Neural progenitor cell (in vitro differentiated cells): ENCODE measurements around the gene TSPAN2. TPM values are rescaled to one million over a fixed set of nuclear protein-coding genes. Genes with fewer than 3 reads are reported as not detected.

Experiments used
- DNase-seq: peaks from one replicate; pipeline ENCODE4 v3.0.0-alpha.2; 2016; ENCODE audit warnings: low spot score
- H2AFZ ChIP-seq: fragments of 200-600 bp; sonication (generic); replicated peaks from 2 replicates; pipeline ENCODE4 v1.6.1; 2016; ENCODE audit warnings: antibody characterized with exemption
- H3F3A ChIP-seq: fragments of 200-600 bp; sonication (generic); 2 replicates; pipeline ENCODE4 v1.6.1; 2016; ENCODE audit warnings: antibody characterized with exemption, low read depth
- H3K27ac ChIP-seq: fragments of 200-600 bp; sonication (generic); 2 replicates; pipeline ENCODE4 v1.5.1; 2016; ENCODE audit warnings: mild to moderate bottlenecking
- H3K27me3 ChIP-seq: fragments of 200-600 bp; sonication (generic); 2 replicates; pipeline ENCODE4 v1.6.1; 2016; ENCODE audit warnings: mild to moderate bottlenecking, moderate library complexity
- H3K36me3 ChIP-seq: fragments of 200-600 bp; sonication (generic); 2 replicates; pipeline ENCODE4 v1.5.1; 2016
- H3K4me1 ChIP-seq: fragments of 200-600 bp; sonication (generic); 2 replicates; pipeline ENCODE4 v1.6.1; 2016; ENCODE audit warnings: mixed run types
- H3K4me2 ChIP-seq: fragments of 200-600 bp; sonication (generic); 2 replicates; pipeline ENCODE4 v1.6.1; 2016
- H3K4me3 ChIP-seq: fragments of 200-600 bp; sonication (generic); 2 replicates; pipeline ENCODE4 v1.5.1; 2016
- H3K79me2 ChIP-seq: fragments of 200-600 bp; sonication (generic); 2 replicates; pipeline ENCODE4 v1.6.1; 2016; ENCODE audit warnings: low read depth
- H3K9ac ChIP-seq: fragments of 200-600 bp; sonication (generic); 2 replicates; pipeline ENCODE4 v1.6.1; 2016
- H3K9me3 ChIP-seq: fragments of 200-600 bp; sonication (generic); 2 replicates; pipeline ENCODE4 v1.5.1; 2016; ENCODE audit warnings: low read depth
- H4K20me1 ChIP-seq: fragments of 200-600 bp; sonication (generic); 2 replicates; pipeline ENCODE4 v1.6.1; 2016; ENCODE audit warnings: low read depth
- H3K27ac Mint-ChIP-seq: 3 replicates; pipeline ENCODE4 v1.8.0; 2021; ENCODE audit warnings: mixed read lengths
- H3K27me3 Mint-ChIP-seq: 2 replicates; pipeline ENCODE4 v1.8.0; 2022; ENCODE audit warnings: low read depth, mild to moderate bottlenecking, inconsistent platforms, moderate library complexity, mixed read lengths; ENCODE audit not compliant: insufficient read depth
- H3K36me3 Mint-ChIP-seq: 3 replicates; pipeline ENCODE4 v1.8.0; 2021; ENCODE audit warnings: mixed read lengths
- H3K4me1 Mint-ChIP-seq: 3 replicates; pipeline ENCODE4 v1.8.0; 2021; ENCODE audit warnings: mixed read lengths
- H3K4me3 Mint-ChIP-seq: 3 replicates; pipeline ENCODE4 v1.8.0; 2021; ENCODE audit warnings: mild to moderate bottlenecking, moderate library complexity, mixed read lengths
- H3K9me3 Mint-ChIP-seq: 3 replicates; pipeline ENCODE4 v1.8.0; 2020; ENCODE audit warnings: mixed read lengths
- CTCF ChIP-seq: fragments of 200-600 bp; sonication (generic); IDR thresholded peaks from 2 replicates; pipeline ENCODE4 v1.5.1; 2017; ENCODE audit warnings: antibody characterized with exemption, mild to moderate bottlenecking
- EZH2 ChIP-seq: fragments of 200-600 bp; sonication (generic); IDR thresholded peaks from 2 replicates; pipeline ENCODE4 v1.6.1; 2017; ENCODE audit warnings: antibody characterized with exemption, mild to moderate bottlenecking, moderate library complexity
- EZH2phosphoT487 ChIP-seq: fragments of 200-600 bp; sonication (generic); IDR thresholded peaks from 2 replicates; pipeline ENCODE4 v1.6.1; 2017; ENCODE audit warnings: antibody characterized with exemption
- total RNA-seq: library from RNA; depleted of rRNA; stranded (reverse); fragments of >200 nt; gene quantifications from 2 replicates; pipeline ENCODE4 v1.2.3, GENCODE V29; 2015; ENCODE audit warnings: low replicate concordance

Gene TSPAN2
- total RNA-seq, 1 donor from 2014 or later, result 19.7 TPM

GRCh38 chr1:115120296-115120695 is 31.0 kb upstream of the TSPAN2 start:
- Histone ChIP-seq H3K9ac (no peak overlapping the region), H3K79me2 (no peaks in the 10 kb centered on the region), H3K36me3 (no peaks in the 10 kb centered on the region), H3F3A (no peaks in the 10 kb centered on the region), H3K4me2 (no peak overlapping the region), H3K27me3 (no peaks in the 10 kb centered on the region), H3K9me3 (no peaks in the 10 kb centered on the region), H3K27ac (no peak overlapping the region), H2AFZ (no peak overlapping the region), H4K20me1 (no peaks in the 10 kb centered on the region), H3K4me3 (no peak overlapping the region), H3K4me1 (no peaks in the 10 kb centered on the region)
- Mint-ChIP-seq H3K9me3 (peaks cover 28% of the 10 kb centered on the region), H3K4me3 (no peak overlapping the region), H3K36me3 (no peaks in the 10 kb centered on the region), H3K4me1 (no peaks in the 10 kb centered on the region), H3K27ac (no peak overlapping the region), H3K27me3 (peaks cover 5% of the 10 kb centered on the region)
- TF ChIP-seq CTCF (no peak), EZH2phosphoT487 (no peak), EZH2 (no peak)
- no peak for DNase-seq

- Mint-ChIP-seq H3K27ac (no peak overlapping the region), H3K9me3 (peaks cover 23% of the 10 kb centered on the region)
Observed at GRCh38 chr1:115118611-115119010, 29.3 kb upstream of the TSPAN2 start.

GRCh38 chr1:115118086-115118485 is 28.8 kb upstream of the TSPAN2 start:
- Histone ChIP-seq H3K4me1 (no peaks in the 10 kb centered on the region), H3K79me2 (no peaks in the 10 kb centered on the region), H2AFZ (no peak overlapping the region), H3F3A (no peaks in the 10 kb centered on the region), H3K27ac (no peak overlapping the region), H3K9me3 (no peaks in the 10 kb centered on the region), H4K20me1 (no peaks in the 10 kb centered on the region), H3K27me3 (no peaks in the 10 kb centered on the region), H3K9ac (no peak overlapping the region), H3K4me3 (no peak overlapping the region), H3K4me2 (no peak overlapping the region), H3K36me3 (no peaks in the 10 kb centered on the region)
- TF ChIP-seq CTCF, result no peak
- no peak for TF ChIP-seq EZH2
- TF ChIP-seq EZH2phosphoT487, result no peak
- Mint-ChIP-seq H3K27ac (no peak overlapping the region), H3K36me3 (no peaks in the 10 kb centered on the region), H3K4me1 (no peaks in the 10 kb centered on the region), H3K27me3 (peaks cover 5% of the 10 kb centered on the region), H3K9me3 (peaks cover 18% of the 10 kb centered on the region), H3K4me3 (no peak overlapping the region)
- DNase-seq, result no peak

More at GRCh38 chr1:115118611-115119010, 29.3 kb upstream of the TSPAN2 start:
- Histone ChIP-seq H3K4me1 (no peaks in the 10 kb centered on the region), H3F3A (no peaks in the 10 kb centered on the region), H3K79me2 (no peaks in the 10 kb centered on the region), H3K27ac (no peak overlapping the region), H3K27me3 (no peaks in the 10 kb centered on the region), H2AFZ (no peak overlapping the region), H3K9ac (no peak overlapping the region), H3K36me3 (no peaks in the 10 kb centered on the region), H4K20me1 (no peaks in the 10 kb centered on the region), H3K4me3 (no peak overlapping the region), H3K9me3 (no peaks in the 10 kb centered on the region), H3K4me2 (no peak overlapping the region)
- Mint-ChIP-seq H3K27me3 (peaks cover 5% of the 10 kb centered on the region), H3K4me1 (no peaks in the 10 kb centered on the region), H3K36me3 (no peaks in the 10 kb centered on the region), H3K4me3 (no peak overlapping the region)
- no peak for DNase-seq
- TF ChIP-seq CTCF (no peak), EZH2phosphoT487 (no peak), EZH2 (no peak)
